Kasumi-1 (cell line): Measurements from ENCODE around the gene ATL1.

Experiments
- DNase-seq, 2 experiments: peaks; one replicate each; lab custom pipeline; 2025; lab: John Stamatoyannopoulos, UW

ATL1 gene

GRCh38 chr14:50559990-50560930 lies at the start of gene ATL1:
ATL1 (plus strand) TSS chr14:50560145; CDS start chr14:50560266, 121 bp downstream.
- peak; percentile 47 for DNase-seq

- DNase-seq = no peak
Observed at GRCh38 chr14:50510157-50510556, 49.8 kb upstream of the ATL1 start.

- DNase-seq = no peak
Observed at GRCh38 chr14:50512463-50512862, 47.5 kb upstream of the ATL1 start.

GRCh38 chr14:50516091-50516490 lies 43.9 kb upstream of the ATL1 start:
- DNase-seq = no peak

DNA sequence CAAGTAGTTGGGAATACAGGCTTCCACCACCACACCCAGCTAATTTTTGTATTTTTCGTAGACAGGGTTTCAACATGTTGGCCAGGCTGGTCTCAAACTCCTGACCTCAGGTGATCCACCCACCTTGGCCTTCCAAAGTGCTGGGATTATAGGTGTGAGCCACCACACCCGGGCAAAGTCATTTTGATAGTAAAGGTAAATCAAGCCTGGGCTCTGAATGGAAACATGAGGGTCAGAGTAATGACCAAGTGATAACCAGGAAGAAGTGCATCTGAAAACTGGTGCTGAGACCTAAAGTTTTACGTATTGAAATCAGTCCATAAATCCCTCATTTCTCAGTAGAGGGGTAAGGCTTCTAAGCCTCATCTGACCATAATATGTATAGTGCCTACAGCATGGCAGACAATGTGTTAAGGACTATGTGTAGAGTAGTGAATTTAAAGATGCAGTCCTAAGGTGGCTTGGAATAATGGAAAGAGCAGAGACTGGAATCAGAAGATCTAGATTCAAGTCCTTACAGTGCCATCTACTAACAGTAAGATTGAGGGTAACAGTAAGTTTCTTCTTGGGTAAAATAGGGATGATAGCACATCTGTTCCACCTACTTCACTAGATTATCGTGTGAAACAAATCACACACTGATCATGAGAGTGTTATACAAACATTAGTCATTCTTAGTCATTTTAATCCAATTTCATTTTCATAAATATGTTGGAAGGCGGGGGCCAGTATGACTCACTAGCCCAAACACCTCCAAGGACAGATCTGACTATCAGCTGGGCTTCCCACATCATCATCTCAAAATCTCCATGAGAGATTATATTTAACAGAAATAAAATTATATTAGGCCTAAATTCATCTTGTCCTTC lies 38.8 kb upstream of the ATL1 start:
- no peak for DNase-seq

GRCh38 chr14:50521912-50522341 lies 38.0 kb upstream of the ATL1 start:
- no peak for DNase-seq

GRCh38 chr14:50523271-50524041 lies 36.5 kb upstream of the ATL1 start:
- DNase-seq = no peak

DNA sequence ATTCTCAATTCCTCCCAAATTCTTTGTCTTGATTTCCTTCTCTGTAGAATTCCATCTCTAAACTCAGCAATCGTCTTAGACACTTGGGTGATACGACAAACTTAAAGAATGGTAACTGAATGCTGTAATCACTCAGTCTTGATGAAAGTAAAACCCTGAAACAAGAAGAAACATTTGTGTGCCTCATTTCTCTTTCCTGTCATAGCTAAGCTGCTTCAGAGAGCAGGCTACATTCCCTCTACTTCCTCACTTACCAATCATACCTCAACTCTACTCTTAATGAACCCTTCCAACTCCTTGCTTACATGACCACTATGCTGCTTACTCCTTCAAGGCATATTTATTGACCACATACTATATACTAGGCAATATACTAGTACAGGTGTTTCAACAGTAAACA lies 35.9 kb upstream of the ATL1 start:
- peak in 1 of 2 experiments; percentile 20 for DNase-seq

DNA sequence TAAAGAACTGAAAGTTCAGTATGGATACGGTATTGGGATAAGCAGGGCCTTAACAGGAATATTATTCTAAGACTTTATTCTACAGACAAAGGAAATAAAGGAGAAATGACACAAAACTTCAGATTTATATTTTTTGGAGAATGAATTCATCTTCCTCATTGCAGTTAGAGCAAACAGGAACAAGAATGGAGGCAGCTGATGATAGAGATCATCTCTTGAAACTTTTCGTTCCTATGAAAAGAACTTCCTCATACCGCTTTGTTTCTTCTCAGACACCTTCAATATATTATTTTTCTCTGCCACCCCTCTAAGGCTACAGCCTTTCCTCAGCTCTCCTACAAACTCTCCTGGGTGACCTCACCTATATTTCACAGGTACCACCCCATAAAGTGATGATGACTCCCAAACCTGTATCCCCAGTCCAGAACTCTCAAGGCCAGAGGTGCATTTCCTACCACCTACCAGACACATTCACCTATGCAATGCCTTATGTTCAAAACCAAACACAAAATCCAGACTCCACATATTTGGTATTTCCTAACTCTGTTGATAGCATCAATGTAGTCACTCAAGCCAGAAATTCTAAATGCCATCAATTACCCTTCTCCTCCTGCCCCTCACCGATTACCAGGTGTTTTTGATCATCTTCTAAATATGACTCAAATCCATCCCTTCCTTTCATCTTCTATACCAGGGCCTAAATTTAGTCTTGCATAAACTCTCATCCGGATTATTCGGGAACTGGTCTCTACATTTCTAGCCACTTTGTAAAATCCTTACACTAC lies 35.0 kb upstream of the ATL1 start:
- peak; percentile 27 to 46 for DNase-seq

DNA sequence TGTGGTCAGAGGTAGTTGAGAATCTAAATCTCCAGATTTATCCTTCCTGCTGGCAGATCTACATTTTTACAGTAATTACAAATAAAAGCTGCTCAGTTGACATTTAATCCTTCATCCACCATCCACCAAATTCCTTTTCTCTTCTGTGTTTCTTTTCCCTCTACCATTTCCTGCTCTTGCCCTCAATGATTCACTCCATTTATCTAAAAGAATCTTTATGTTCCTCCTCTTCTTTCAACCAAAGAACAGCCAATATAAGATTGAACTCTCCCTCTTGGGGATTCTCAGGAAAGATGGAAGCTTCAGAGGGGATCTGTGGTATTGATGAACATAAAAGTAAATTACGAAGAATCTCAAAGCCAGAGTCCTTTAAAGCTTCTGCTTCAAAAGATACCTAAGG lies 31.9 kb upstream of the ATL1 start:
- no peak for DNase-seq

DNA sequence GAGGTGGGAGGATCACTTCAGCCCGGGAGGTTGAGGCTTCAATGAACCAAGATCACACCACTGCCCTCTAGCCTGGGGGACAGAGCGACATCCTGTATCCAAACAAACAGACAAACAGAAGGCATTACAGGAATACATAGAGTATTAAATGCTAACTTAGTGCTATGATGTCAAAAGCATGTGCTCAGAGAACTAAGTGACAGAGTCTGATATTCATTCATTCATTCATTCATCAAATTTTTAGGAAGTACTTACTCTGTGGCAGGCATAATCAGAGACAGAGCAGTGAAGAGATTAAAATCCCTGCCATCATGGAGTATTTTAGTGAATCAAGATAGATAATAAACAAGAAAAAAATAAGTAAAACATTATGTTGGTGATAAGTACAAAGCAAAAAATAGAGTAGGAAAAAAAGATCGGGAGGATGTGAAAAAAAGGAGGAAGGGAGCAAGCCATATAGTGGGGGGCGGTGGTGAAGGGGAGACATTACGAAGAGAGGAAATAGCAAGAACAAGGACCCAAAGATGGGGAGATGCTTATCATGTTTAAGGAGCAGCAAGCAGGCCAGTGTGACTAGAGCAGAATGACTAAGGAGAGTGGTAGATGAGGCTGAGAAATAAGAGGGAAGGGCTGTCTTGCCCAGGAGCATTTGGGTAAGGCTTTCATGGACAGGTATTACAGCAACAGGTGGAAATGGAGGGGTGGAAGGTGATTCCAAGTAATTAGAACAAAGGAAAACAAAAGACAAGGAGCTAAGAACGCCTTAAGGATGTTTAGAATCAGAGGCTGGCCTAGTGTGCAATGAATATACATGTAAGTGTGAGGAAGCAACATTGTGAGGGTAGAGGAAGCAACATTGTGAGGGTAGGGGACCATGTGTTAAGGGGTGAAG lies 30.4 kb upstream of the ATL1 start:
- no peak for DNase-seq

GRCh38 chr14:50530358-50530757 lies 29.6 kb upstream of the ATL1 start:
- no peak for DNase-seq

GRCh38 chr14:50530794-50531365 lies 29.1 kb upstream of the ATL1 start:
- DNase-seq = no peak

- DNase-seq = peak; percentile 26 to 28
Observed at GRCh38 chr14:50531595-50532501, 28.1 kb upstream of the ATL1 start.

DNA sequence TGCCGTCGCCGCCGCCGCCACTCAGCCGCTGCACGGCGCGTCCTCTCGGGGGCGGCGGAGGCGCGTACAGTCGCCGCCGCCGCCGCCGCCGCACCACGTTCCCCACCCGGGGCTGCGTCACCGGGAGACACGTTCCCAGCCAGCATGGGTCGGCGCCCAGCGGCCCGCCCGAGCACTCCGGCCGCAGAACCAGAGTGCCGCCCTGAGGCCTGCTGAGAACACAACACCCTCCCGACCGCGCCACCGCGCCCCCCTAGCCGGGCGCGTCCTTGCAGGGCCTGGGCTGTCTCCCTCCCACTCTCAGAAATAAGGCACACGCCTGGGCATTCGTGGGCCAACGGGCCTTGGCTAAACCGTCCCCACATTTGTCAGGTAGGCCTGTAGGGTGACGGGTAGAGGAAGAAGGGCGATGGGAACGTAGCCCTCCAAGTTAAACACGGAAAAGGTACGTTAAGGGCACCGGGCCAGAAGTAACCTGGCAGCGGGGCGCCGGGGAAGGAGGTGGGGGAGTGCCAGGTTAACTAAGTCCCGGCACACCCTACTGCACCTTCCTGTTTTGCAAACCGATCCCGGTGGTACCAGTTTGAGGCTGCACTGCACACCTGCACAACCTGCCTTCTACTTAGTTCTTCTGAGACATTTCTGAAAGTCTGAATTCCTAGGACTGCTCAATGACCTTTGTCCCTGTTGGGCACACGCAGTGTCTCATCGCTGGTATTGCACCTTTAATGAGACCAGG lies 27.3 kb upstream of the ATL1 start, which contains the start of gene MAP4K5:
Gene MAP4K5, minus strand, starts transcription at position 68 of the 739 bp plus-strand sequence. CDS start 520 bp downstream, outside the sequence.
- peak; percentile 81 to 83 for DNase-seq

- no peak for DNase-seq
Observed at GRCh38 chr14:50533241-50533705, 26.7 kb upstream of the ATL1 start.

DNA sequence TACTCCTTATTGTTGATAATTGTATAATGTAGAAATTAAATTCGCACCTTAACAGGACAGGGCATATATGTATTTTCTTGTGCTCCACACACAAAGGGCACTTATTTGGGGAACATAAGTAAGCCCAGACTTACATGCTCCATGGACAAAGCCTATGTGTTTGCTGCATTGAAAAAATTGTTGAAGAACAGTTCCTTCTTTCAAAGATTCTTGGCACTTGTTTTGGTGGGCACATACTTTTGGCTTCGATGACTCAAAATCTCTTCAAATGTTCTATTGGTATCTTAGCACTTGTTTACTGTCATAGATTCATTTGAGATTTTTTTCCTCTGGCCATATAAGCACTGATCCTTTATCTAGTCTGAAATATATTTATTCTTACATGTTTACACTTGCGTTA lies 26.1 kb upstream of the ATL1 start:
- DNase-seq = no peak

DNA sequence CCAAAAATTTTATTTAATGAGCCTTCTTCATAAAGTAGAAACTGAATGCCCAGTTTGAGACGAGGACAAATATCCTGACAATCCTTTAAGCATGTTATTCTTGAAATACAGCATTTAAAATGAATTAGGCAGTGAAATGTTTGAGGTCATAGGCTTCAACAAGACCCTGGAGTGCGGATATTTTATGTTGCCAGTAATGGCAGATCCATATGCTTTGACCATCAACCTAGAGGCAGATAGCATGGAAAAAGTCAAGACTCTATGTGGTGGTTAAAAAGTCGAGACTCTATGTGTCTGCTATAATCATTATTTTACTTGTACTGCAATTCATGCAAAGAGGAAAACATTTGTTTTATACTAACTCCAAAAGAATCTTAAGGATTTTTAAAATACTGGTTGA lies 25.5 kb upstream of the ATL1 start:
- no peak for DNase-seq
